Measurements from ENCODE around the gene LMNTD2. TPM values are rescaled to one million over a fixed set of nuclear protein-coding genes. Genes with fewer than 3 reads are reported as not detected.

The LMNTD2 gene
- total RNA-seq, 2 experiments from 2014 or later: 0.34 to 0.81 TPM

- no peaks in the 10 kb centered on the region for H3K9me3 Mint-ChIP-seq (ENCODE audit: insufficient read depth)
- no peak overlapping the region for H3K27ac Mint-ChIP-seq
- peaks cover 61% of the 10 kb centered on the region for H3K36me3 Mint-ChIP-seq (ENCODE audit: low read depth)
- POLR2A ChIA-PET: no interaction called here
- no peak overlapping the region for H3K4me3 Mint-ChIP-seq
- ATAC-seq (no peak), DNase-seq (no peak)
- no peaks in the 10 kb centered on the region for H3K27me3 Mint-ChIP-seq (ENCODE audit: low read depth)
- CTCF ChIA-PET: no interaction called here
- H3K4me1 Mint-ChIP-seq (ENCODE audit: low read depth): peaks cover 26% of the 10 kb centered on the region
Observed at GRCh38 chr11:598005-598680, 37.6 kb upstream of the LMNTD2 start.

- Mint-ChIP-seq H3K4me3 (no peak overlapping the region), H3K27me3 (ENCODE audit: low read depth) (no peaks in the 10 kb centered on the region), H3K27ac (peak overlapping the region; percentile 57), H3K4me1 (ENCODE audit: low read depth) (peaks cover 26% of the 10 kb centered on the region), H3K9me3 (ENCODE audit: insufficient read depth) (no peaks in the 10 kb centered on the region), H3K36me3 (ENCODE audit: low read depth) (peaks cover 68% of the 10 kb centered on the region)
- DNase-seq: no peak
- ChIA-PET CTCF (no interaction called here), POLR2A (no interaction called here)
- peak; percentile 25 for ATAC-seq
Observed at GRCh38 chr11:597166-597725, 36.7 kb upstream of the LMNTD2 start.

- H3K27ac Mint-ChIP-seq: peak overlapping the region; percentile 68
- peak; percentile 33 for ATAC-seq
- H3K27me3 Mint-ChIP-seq (ENCODE audit: low read depth): no peaks in the 10 kb centered on the region
- no peaks in the 10 kb centered on the region for H3K9me3 Mint-ChIP-seq (ENCODE audit: insufficient read depth)
- ChIA-PET POLR2A (interaction anchor here (1.0 kb wide), 1 partner anchor 16 kb away, joined by 3 read pairs; no protein-coding TSS in a partner anchor), CTCF (no interaction called here)
- peaks cover 26% of the 10 kb centered on the region for H3K4me1 Mint-ChIP-seq (ENCODE audit: low read depth)
- H3K36me3 Mint-ChIP-seq (ENCODE audit: low read depth): peaks cover 66% of the 10 kb centered on the region
- H3K4me3 Mint-ChIP-seq: peak overlapping the region; percentile 18
- DNase-seq: peak; percentile 49
Observed at GRCh38 chr11:596374-596773, 35.8 kb upstream of the LMNTD2 start.

- ATAC-seq (no peak), DNase-seq (no peak)
- H3K36me3 Mint-ChIP-seq (ENCODE audit: low read depth): peaks cover 72% of the 10 kb centered on the region
- no peaks in the 10 kb centered on the region for H3K9me3 Mint-ChIP-seq (ENCODE audit: insufficient read depth)
- no peaks in the 10 kb centered on the region for H3K27me3 Mint-ChIP-seq (ENCODE audit: low read depth)
- POLR2A ChIA-PET: no interaction called here
- H3K4me1 Mint-ChIP-seq (ENCODE audit: low read depth): peaks cover 26% of the 10 kb centered on the region
- H3K4me3 Mint-ChIP-seq: no peak overlapping the region
- CTCF ChIA-PET: no interaction called here
- peak overlapping the region; percentile 34 for H3K27ac Mint-ChIP-seq
Observed at GRCh38 chr11:595400-595799, 34.9 kb upstream of the LMNTD2 start.

- H3K36me3 Mint-ChIP-seq (ENCODE audit: low read depth): peaks cover 78% of the 10 kb centered on the region
- CTCF ChIA-PET: no interaction called here
Observed at GRCh38 chr11:593347-593746, 32.8 kb upstream of the LMNTD2 start.

GRCh38 chr11:592918-593317 lies 32.4 kb upstream of the LMNTD2 start:
- ChIA-PET CTCF (no interaction called here), POLR2A (no interaction called here)
- DNase-seq (no peak), ATAC-seq (no peak)
- Mint-ChIP-seq H3K36me3 (ENCODE audit: low read depth) (peaks cover 80% of the 10 kb centered on the region), H3K27ac (no peak overlapping the region), H3K4me3 (no peak overlapping the region), H3K9me3 (ENCODE audit: insufficient read depth) (no peaks in the 10 kb centered on the region), H3K27me3 (ENCODE audit: low read depth) (no peaks in the 10 kb centered on the region), H3K4me1 (ENCODE audit: low read depth) (peaks cover 41% of the 10 kb centered on the region)

More at GRCh38 chr11:593347-593746, 32.8 kb upstream of the LMNTD2 start:
- ATAC-seq (no peak), DNase-seq (no peak)
- Mint-ChIP-seq H3K9me3 (ENCODE audit: insufficient read depth) (no peaks in the 10 kb centered on the region), H3K27me3 (ENCODE audit: low read depth) (no peaks in the 10 kb centered on the region), H3K4me1 (ENCODE audit: low read depth) (peaks cover 37% of the 10 kb centered on the region), H3K4me3 (no peak overlapping the region), H3K27ac (no peak overlapping the region)
- POLR2A ChIA-PET: no interaction called here

GRCh38 chr11:592501-592900 lies 32.0 kb upstream of the LMNTD2 start:
- peak overlapping the region; percentile 0 for H3K27ac Mint-ChIP-seq
- DNase-seq: no peak
- no peaks in the 10 kb centered on the region for H3K9me3 Mint-ChIP-seq (ENCODE audit: insufficient read depth)
- no peak for ATAC-seq
- H3K4me1 Mint-ChIP-seq (ENCODE audit: low read depth): peaks cover 45% of the 10 kb centered on the region
- peaks cover 83% of the 10 kb centered on the region for H3K36me3 Mint-ChIP-seq (ENCODE audit: low read depth)
- no peak overlapping the region for H3K4me3 Mint-ChIP-seq
- CTCF ChIA-PET: no interaction called here
- POLR2A ChIA-PET: no interaction called here
- no peaks in the 10 kb centered on the region for H3K27me3 Mint-ChIP-seq (ENCODE audit: low read depth)

- Mint-ChIP-seq H3K4me1 (ENCODE audit: low read depth) (peaks cover 47% of the 10 kb centered on the region), H3K9me3 (ENCODE audit: insufficient read depth) (no peaks in the 10 kb centered on the region), H3K4me3 (no peak overlapping the region), H3K36me3 (ENCODE audit: low read depth) (peaks cover 83% of the 10 kb centered on the region), H3K27me3 (ENCODE audit: low read depth) (no peaks in the 10 kb centered on the region), H3K27ac (no peak overlapping the region)
- ChIA-PET POLR2A (no interaction called here), CTCF (no interaction called here)
- ATAC-seq (no peak), DNase-seq (no peak)
Observed at GRCh38 chr11:590997-591396, 30.5 kb upstream of the LMNTD2 start.

GRCh38 chr11:589798-590197 lies 29.3 kb upstream of the LMNTD2 start:
- ChIA-PET POLR2A (interaction anchor here (0.8 to 4.5 kb wide), 3 partner anchors 21 to 71 kb away, joined by 3 to 27 read pairs (median 3); no protein-coding TSS in a partner anchor), CTCF (no interaction called here)
- Mint-ChIP-seq H3K36me3 (ENCODE audit: low read depth) (peaks cover 77% of the 10 kb centered on the region), H3K9me3 (ENCODE audit: insufficient read depth) (no peaks in the 10 kb centered on the region), H3K27ac (peak overlapping the region; percentile 100), H3K27me3 (ENCODE audit: low read depth) (no peaks in the 10 kb centered on the region), H3K4me3 (no peak overlapping the region), H3K4me1 (ENCODE audit: low read depth) (peaks cover 38% of the 10 kb centered on the region)
- DNase-seq: no peak
- ATAC-seq: no peak

- H3K9me3 Mint-ChIP-seq (ENCODE audit: insufficient read depth): no peaks in the 10 kb centered on the region
- H3K36me3 Mint-ChIP-seq (ENCODE audit: low read depth): peaks cover 71% of the 10 kb centered on the region
- POLR2A ChIA-PET: interaction anchor here (0.6 to 4.5 kb wide), 5 partner anchors 11 to 28 kb away, joined by 3 to 30 read pairs (median 6); partner anchors contain the start of genes IRF7 and PHRF1
- peak overlapping the region; percentile 77 for H3K4me3 Mint-ChIP-seq
- H3K4me1 Mint-ChIP-seq (ENCODE audit: low read depth): peaks cover 34% of the 10 kb centered on the region
- CTCF ChIA-PET: interaction anchor here (0.8 to 2.6 kb wide), 8 partner anchors 10 to 209 kb away, joined by 3 to 22 read pairs (median 4); partner anchors contain the start of gene PHRF1
- DNase-seq: peak; percentile 86
- peak overlapping the region; percentile 100 for H3K27ac Mint-ChIP-seq
- peak; percentile 96 for ATAC-seq
- H3K27me3 Mint-ChIP-seq (ENCODE audit: low read depth): no peaks in the 10 kb centered on the region
Observed at GRCh38 chr11:587978-588380, 27.4 kb upstream of the LMNTD2 start.

GRCh38 chr11:587546-587945 lies 27.0 kb upstream of the LMNTD2 start:
- Mint-ChIP-seq H3K4me3 (peak overlapping the region; percentile 77), H3K27me3 (ENCODE audit: low read depth) (no peaks in the 10 kb centered on the region), H3K27ac (peak overlapping the region; percentile 100), H3K36me3 (ENCODE audit: low read depth) (peaks cover 67% of the 10 kb centered on the region), H3K9me3 (ENCODE audit: insufficient read depth) (no peaks in the 10 kb centered on the region), H3K4me1 (ENCODE audit: low read depth) (peaks cover 34% of the 10 kb centered on the region)
- ChIA-PET CTCF (interaction anchor here (0.8 to 2.6 kb wide), 8 partner anchors 9 to 210 kb away, joined by 3 to 22 read pairs (median 4); partner anchors contain the start of gene PHRF1), POLR2A (interaction anchor here (0.6 to 4.5 kb wide), 5 partner anchors 10 to 28 kb away, joined by 3 to 30 read pairs (median 6); partner anchors contain the start of genes IRF7 and PHRF1)
- ATAC-seq (peak; percentile 45), DNase-seq (peak; percentile 56)
